ENCODE measurements around the gene FAM187B.

The FAM187B gene

GRCh38 chr19:35206855-35207254 is 21.7 kb downstream of the FAM187B start:
- Histone ChIP-seq H3K27me3 (ENCODE audit: insufficient read depth, low read length) (no peaks in the 10 kb centered on the region), H3K9me3 (ENCODE audit: low read length) (no peaks in the 10 kb centered on the region), H3F3A (ENCODE audit: insufficient read depth, low read length) (peaks cover 14% of the 10 kb centered on the region), H3K9me2 (ENCODE audit: low read depth, low read length) (no peaks in the 10 kb centered on the region), H4K20me1 (ENCODE audit: insufficient read depth, low read length) (no peaks in the 10 kb centered on the region), H3K4me3 (ENCODE audit: low read depth, low read length, poor library complexity, severe bottlenecking) (peak overlapping the region; percentile 25), H3K9ac (ENCODE audit: low read length) (peak overlapping the region; percentile 53), H3K4me2 (ENCODE audit: low read length) (peak overlapping the region; percentile 49), H3K36me3 (ENCODE audit: insufficient read depth, low read length) (no peaks in the 10 kb centered on the region), H3K4me1 (ENCODE audit: insufficient read depth, low read length, severe bottlenecking) (peaks cover 74% of the 10 kb centered on the region), H3K27ac (ENCODE audit: low read depth, low read length, poor library complexity, severe bottlenecking) (peak overlapping the region; percentile 98), H3K79me2 (ENCODE audit: insufficient read depth, low read length) (no peaks in the 10 kb centered on the region), H2AFZ (ENCODE audit: low read length) (no peak overlapping the region)
- TF ChIP-seq EZH2 (IDR thresholded peaks at IDR 0.05; ENCODE audit: borderline replicate concordance, low read length) (no peak), CTCF (IDR thresholded peaks at IDR 0.05; ENCODE audit: low read length) (no peak)

- Histone ChIP-seq H3K9me3 (ENCODE audit: low read length) (no peaks in the 10 kb centered on the region), H3F3A (ENCODE audit: insufficient read depth, low read length) (peaks cover 14% of the 10 kb centered on the region), H3K27ac (ENCODE audit: low read depth, low read length, poor library complexity, severe bottlenecking) (peak overlapping the region; percentile 98), H3K36me3 (ENCODE audit: insufficient read depth, low read length) (no peaks in the 10 kb centered on the region), H3K4me2 (ENCODE audit: low read length) (peak overlapping the region; percentile 49), H3K27me3 (ENCODE audit: insufficient read depth, low read length) (no peaks in the 10 kb centered on the region), H3K4me3 (ENCODE audit: low read depth, low read length, poor library complexity, severe bottlenecking) (peak overlapping the region; percentile 25), H3K9me2 (ENCODE audit: low read depth, low read length) (no peaks in the 10 kb centered on the region), H3K4me1 (ENCODE audit: insufficient read depth, low read length, severe bottlenecking) (peaks cover 72% of the 10 kb centered on the region), H4K20me1 (ENCODE audit: insufficient read depth, low read length) (no peaks in the 10 kb centered on the region), H3K9ac (ENCODE audit: low read length) (peak overlapping the region; percentile 53), H3K79me2 (ENCODE audit: insufficient read depth, low read length) (no peaks in the 10 kb centered on the region), H2AFZ (ENCODE audit: low read length) (no peak overlapping the region)
- TF ChIP-seq CTCF (IDR thresholded peaks at IDR 0.05; ENCODE audit: low read length) = no peak
- TF ChIP-seq EZH2 (IDR thresholded peaks at IDR 0.05; ENCODE audit: borderline replicate concordance, low read length) = no peak
These were observed 22.2 kb downstream of the FAM187B start for GRCh38 chr19:35206379-35206778.

- Histone ChIP-seq H3K27me3 (ENCODE audit: insufficient read depth, low read length) (no peaks in the 10 kb centered on the region), H3K79me2 (ENCODE audit: insufficient read depth, low read length) (no peaks in the 10 kb centered on the region), H4K20me1 (ENCODE audit: insufficient read depth, low read length) (no peaks in the 10 kb centered on the region), H3K4me2 (ENCODE audit: low read length) (peak overlapping the region; percentile 49), H3K27ac (ENCODE audit: low read depth, low read length, poor library complexity, severe bottlenecking) (peak overlapping the region; percentile 98), H3F3A (ENCODE audit: insufficient read depth, low read length) (peaks cover 14% of the 10 kb centered on the region), H3K9me3 (ENCODE audit: low read length) (no peaks in the 10 kb centered on the region), H3K4me1 (ENCODE audit: insufficient read depth, low read length, severe bottlenecking) (peaks cover 72% of the 10 kb centered on the region), H3K36me3 (ENCODE audit: insufficient read depth, low read length) (no peaks in the 10 kb centered on the region), H3K4me3 (ENCODE audit: low read depth, low read length, poor library complexity, severe bottlenecking) (peak overlapping the region; percentile 4), H2AFZ (ENCODE audit: low read length) (no peak overlapping the region), H3K9me2 (ENCODE audit: low read depth, low read length) (no peaks in the 10 kb centered on the region), H3K9ac (ENCODE audit: low read length) (peak overlapping the region; percentile 53; the same call in 1 of the 2 replicates)
- TF ChIP-seq CTCF (IDR thresholded peaks at IDR 0.05; ENCODE audit: low read length) (no peak), EZH2 (IDR thresholded peaks at IDR 0.05; ENCODE audit: borderline replicate concordance, low read length) (no peak)
These were observed 22.7 kb downstream of the FAM187B start for GRCh38 chr19:35205733-35206323.
